Naive thymus-derived CD4-positive, alpha-beta T cell (primary cell): ENCODE measurements around the gene TRIP13. TPM values are rescaled to one million over a fixed set of nuclear protein-coding genes. Genes with fewer than 3 reads are reported as not detected.

ENCODE experiments used
- ATAC-seq: fragments of 150-1000 bp; cut with Tn5 transposase; 2 replicates; pipeline ENCODE4 v1.10.0; 2021; ENCODE audit warnings: mild to moderate bottlenecking, moderate library complexity
- CTCF ChIA-PET: fragments of 350-600 bp; sonication (Branson Sonifier 250); formaldehyde crosslinking; loops from one replicate; lab custom pipeline; 2021; ENCODE audit warnings: antibody characterized with exemption; lab: Charles Lee
- POLR2A ChIA-PET: fragments of 350-600 bp; sonication (Branson Sonifier 250); formaldehyde crosslinking; loops from one replicate; lab custom pipeline; 2021; ENCODE audit warnings: antibody characterized with exemption, inconsistent platforms; lab: Charles Lee
- DNase-seq, 9 donors: peaks; one replicate each; pipeline versions ENCODE4 v3.0.0 to v3.0.0-alpha.2; 2020 to 2022; ENCODE audit warnings: mixed read lengths in 1 of 9
- H3K27ac ChIP-seq: one replicate; pipeline ENCODE4 v1.7.0; 2013; ENCODE audit warnings: mild to moderate bottlenecking, low read depth, low read length, moderate library complexity
- H3K27me3 ChIP-seq, 2 donors: one replicate each; pipeline ENCODE4 v1.7.0; 2013; ENCODE audit warnings: low read length in 2 of 2, mild to moderate bottlenecking in 2 of 2, moderate library complexity in 2 of 2; ENCODE audit not compliant: control insufficient read depth in 2 of 2, insufficient read depth in 2 of 2
- H3K36me3 ChIP-seq, 3 experiments: 1 replicate in 2 of 3; 2 replicates in 1 of 3; pipeline ENCODE4 v1.7.0; 2013; ENCODE audit warnings: low read length in 3 of 3, mild to moderate bottlenecking in 3 of 3, moderate library complexity in 1 of 3; ENCODE audit not compliant: insufficient read depth in 3 of 3, control insufficient read depth in 2 of 3
- H3K4me1 ChIP-seq, 2 donors: one replicate each; pipeline ENCODE4 v1.7.0; 2013; ENCODE audit warnings: low read length in 2 of 2, mild to moderate bottlenecking in 2 of 2, moderate library complexity in 1 of 2; ENCODE audit not compliant: control insufficient read depth in 2 of 2, insufficient read depth in 2 of 2
- H3K4me3 ChIP-seq: 2 replicates; pipeline ENCODE4 v1.7.0; 2013; ENCODE audit warnings: mild to moderate bottlenecking, low read length
- H3K9me3 ChIP-seq, 3 experiments: 1 replicate in 2 of 3; 2 replicates in 1 of 3; pipeline ENCODE4 v1.7.0; 2013; ENCODE audit warnings: low read length in 3 of 3; ENCODE audit not compliant: control insufficient read depth in 2 of 3
- H3K27ac Mint-ChIP-seq, 9 donors: one replicate each; pipeline ENCODE4 v1.8.0; 2020 to 2022; ENCODE audit warnings: mixed read lengths in 9 of 9, mild to moderate bottlenecking in 8 of 9, moderate library complexity in 5 of 9, inconsistent platforms in 2 of 9
- H3K27me3 Mint-ChIP-seq, 5 donors: one replicate each; pipeline ENCODE4 v1.8.0; 2021 to 2022; ENCODE audit warnings: mixed read lengths in 5 of 5, mild to moderate bottlenecking in 1 of 5
- H3K36me3 Mint-ChIP-seq, 5 donors: one replicate each; pipeline ENCODE4 v1.8.0; 2020 to 2022; ENCODE audit warnings: mixed read lengths in 5 of 5, mild to moderate bottlenecking in 3 of 5, inconsistent platforms in 1 of 5
- H3K4me1 Mint-ChIP-seq, 7 donors: one replicate each; pipeline ENCODE4 v1.8.0; 2020 to 2022; ENCODE audit warnings: mixed read lengths in 7 of 7, mild to moderate bottlenecking in 3 of 7, inconsistent platforms in 1 of 7
- H3K4me3 Mint-ChIP-seq, 10 donors: one replicate each; pipeline ENCODE4 v1.8.0; 2020 to 2022; ENCODE audit warnings: mild to moderate bottlenecking in 10 of 10, mixed read lengths in 10 of 10, moderate library complexity in 6 of 10, inconsistent platforms in 2 of 10
- H3K9me3 Mint-ChIP-seq, 11 donors: one replicate each; pipeline ENCODE4 v1.8.0; 2020 to 2022; ENCODE audit warnings: mixed read lengths in 11 of 11, mild to moderate bottlenecking in 4 of 11, inconsistent platforms in 1 of 11, moderate library complexity in 1 of 11
- intact Hi-C, 2 donors: fragments of 100-400 bp; cut with micrococcal nuclease; formaldehyde crosslinking; loops; one replicate each; pipeline ENCODE4 v1.15.1; 2023
- polyA plus RNA-seq, 2 donors: library from polyadenylated mRNA; unstranded; fragments of 300-500 nt; fragmentation: Illumina TruSeq; gene quantifications; one replicate each; pipeline ENCODE4 v1.2.3, GENCODE V29; 2021
- total RNA-seq, 6 experiments: library from RNA in 5 of 6; stranded (reverse) in 5 of 6; gene quantifications; 1 replicate in 5 of 6; 2 replicates in 1 of 6; pipeline ENCODE4 v1.2.3 and lab custom pipeline; 2021 to 2026

Gene TRIP13
- total and polyA plus RNA-seq, 7 experiments from 2014 or later, result 0.39 to 23.5 (median 0.57) TPM; not detected in 1

GRCh38 chr5:884345-885126 is 8.1 kb upstream of the TRIP13 start:
- H3K4me3 Mint-ChIP-seq, result no peak overlapping the region
- ATAC-seq, result peak; percentile 18
- H3K27ac Mint-ChIP-seq, result no peak overlapping the region
- intact Hi-C loops, result no loop called here
- POLR2A ChIA-PET, result interaction anchor here (0.5 kb wide), 1 partner anchor 740 kb away, joined by 4 read pairs; no protein-coding TSS in a partner anchor
- peaks cover 0 to 5% (median 0%) of the 10 kb centered on the region in 5 donors for H3K27me3 Mint-ChIP-seq
- DNase-seq, result no peak
- no peaks in the 10 kb centered on the region for H3K4me1 ChIP-seq
- CTCF ChIA-PET, result no interaction called here
- no peak overlapping the region for H3K27ac ChIP-seq
- no peak overlapping the region for H3K4me3 ChIP-seq
- peaks cover 0 to 12% (median 0%) of the 10 kb centered on the region in 11 donors for H3K9me3 Mint-ChIP-seq
- H3K27me3 ChIP-seq, result no peaks in the 10 kb centered on the region
- H3K9me3 ChIP-seq, result no peaks in the 10 kb centered on the region
- peaks cover 14 to 46% (median 34%) of the 10 kb centered on the region in 7 donors for H3K4me1 Mint-ChIP-seq
- H3K36me3 Mint-ChIP-seq, result peaks cover 27 to 71% (median 49%) of the 10 kb centered on the region in 5 donors
- peaks cover 15 to 92% (median 50%) of the 10 kb centered on the region in 3 experiments for H3K36me3 ChIP-seq

GRCh38 chr5:885127-885442 is 7.6 kb upstream of the TRIP13 start:
- Histone ChIP-seq H3K27me3 (no peaks in the 10 kb centered on the region), H3K27ac (no peak overlapping the region), H3K9me3 (no peaks in the 10 kb centered on the region), H3K4me3 (no peak overlapping the region), H3K4me1 (no peaks in the 10 kb centered on the region), H3K36me3 (peaks cover 15 to 98% (median 52%) of the 10 kb centered on the region in 3 experiments)
- DNase-seq, result no peak
- Mint-ChIP-seq H3K4me1 (peaks cover 14 to 48% (median 37%) of the 10 kb centered on the region in 7 donors), H3K27ac (peak overlapping the region in 1 of 9 donors; percentile 17), H3K27me3 (peaks cover 0 to 5% (median 0%) of the 10 kb centered on the region in 5 donors), H3K4me3 (no peak overlapping the region), H3K36me3 (peaks cover 27 to 73% (median 49%) of the 10 kb centered on the region in 5 donors), H3K9me3 (peaks cover 0 to 12% (median 0%) of the 10 kb centered on the region in 11 donors)
- intact Hi-C loops, result no loop called here
- ATAC-seq, result no peak
- POLR2A ChIA-PET, result no interaction called here
- CTCF ChIA-PET, result no interaction called here

GRCh38 chr5:885529-885928 is 7.2 kb upstream of the TRIP13 start:
- Mint-ChIP-seq H3K4me3 (no peak overlapping the region), H3K4me1 (peaks cover 14 to 49% (median 39%) of the 10 kb centered on the region in 7 donors), H3K27ac (no peak overlapping the region), H3K9me3 (peaks cover 0 to 12% (median 0%) of the 10 kb centered on the region in 11 donors), H3K36me3 (peaks cover 27 to 73% (median 49%) of the 10 kb centered on the region in 5 donors), H3K27me3 (peaks cover 0 to 5% (median 0%) of the 10 kb centered on the region in 5 donors)
- no peak for DNase-seq
- Histone ChIP-seq H3K27me3 (no peaks in the 10 kb centered on the region), H3K27ac (no peak overlapping the region), H3K4me3 (no peak overlapping the region), H3K4me1 (no peaks in the 10 kb centered on the region), H3K9me3 (no peaks in the 10 kb centered on the region), H3K36me3 (peaks cover 15 to 100% (median 52%) of the 10 kb centered on the region in 3 experiments)
- ChIA-PET POLR2A (no interaction called here), CTCF (no interaction called here)
- intact Hi-C loops, result no loop called here
- ATAC-seq, result no peak

- intact Hi-C loops, result no loop called here
- Histone ChIP-seq H3K27ac (no peak overlapping the region), H3K27me3 (no peaks in the 10 kb centered on the region), H3K9me3 (no peaks in the 10 kb centered on the region), H3K4me1 (peaks cover 1 to 4% of the 10 kb centered on the region in 2 donors), H3K36me3 (peaks cover 15 to 100% (median 52%) of the 10 kb centered on the region in 3 experiments), H3K4me3 (no peak overlapping the region)
- ChIA-PET POLR2A (no interaction called here), CTCF (no interaction called here)
- ATAC-seq (no peak), DNase-seq (no peak)
- Mint-ChIP-seq H3K4me1 (peaks cover 17 to 54% (median 44%) of the 10 kb centered on the region in 7 donors), H3K27me3 (peaks cover 0 to 5% (median 0%) of the 10 kb centered on the region in 5 donors), H3K4me3 (no peak overlapping the region), H3K36me3 (peaks cover 27 to 68% (median 48%) of the 10 kb centered on the region in 5 donors), H3K9me3 (peaks cover 0 to 12% (median 0%) of the 10 kb centered on the region in 11 donors), H3K27ac (no peak overlapping the region)
These were observed 6.6 kb upstream of the TRIP13 start for GRCh38 chr5:886036-886435.

- Mint-ChIP-seq H3K9me3 (peaks cover 0 to 12% (median 0%) of the 10 kb centered on the region in 11 donors), H3K36me3 (peaks cover 21 to 65% (median 45%) of the 10 kb centered on the region in 5 donors), H3K4me3 (no peak overlapping the region)
These were observed 5.9 kb upstream of the TRIP13 start for GRCh38 chr5:886716-887325.

GRCh38 chr5:887947-888637 is 4.6 kb upstream of the TRIP13 start:
- no peak overlapping the region for H3K4me3 Mint-ChIP-seq

More at GRCh38 chr5:886716-887325, 5.9 kb upstream of the TRIP13 start:
- no peak for DNase-seq
- Mint-ChIP-seq H3K4me1 (peaks cover 20 to 57% (median 47%) of the 10 kb centered on the region in 7 donors), H3K27me3 (peaks cover 0 to 5% (median 0%) of the 10 kb centered on the region in 5 donors), H3K27ac (peak overlapping the region in 3 of 9 donors; percentile 10 to 62 (median 51))
- Histone ChIP-seq H3K9me3 (no peaks in the 10 kb centered on the region), H3K27ac (no peak overlapping the region), H3K36me3 (peaks cover 15 to 97% (median 52%) of the 10 kb centered on the region in 3 experiments), H3K4me1 (peaks cover 9 to 11% of the 10 kb centered on the region in 2 donors), H3K27me3 (no peaks in the 10 kb centered on the region), H3K4me3 (no peak overlapping the region)
- CTCF ChIA-PET, result no interaction called here
- POLR2A ChIA-PET, result no interaction called here
- intact Hi-C loops, result no loop called here
- ATAC-seq, result no peak

More at GRCh38 chr5:887947-888637, 4.6 kb upstream of the TRIP13 start:
- peaks cover 0 to under 1% (median 0%) of the 10 kb centered on the region in 11 donors for H3K9me3 Mint-ChIP-seq
- no peak overlapping the region for H3K4me3 ChIP-seq
- peak overlapping the region in 2 of 9 donors; percentile 28 to 43 for H3K27ac Mint-ChIP-seq
- peaks cover 15 to 84% (median 46%) of the 10 kb centered on the region in 3 experiments for H3K36me3 ChIP-seq
- no peaks in the 10 kb centered on the region for H3K27me3 ChIP-seq
- CTCF ChIA-PET, result interaction anchor here (1.1 kb wide), 1 partner anchor 215 kb away, joined by 4 read pairs; no protein-coding TSS in a partner anchor
- H3K4me1 Mint-ChIP-seq, result peaks cover 11 to 45% (median 35%) of the 10 kb centered on the region in 7 donors
- POLR2A ChIA-PET, result interaction anchor here (0.7 kb wide), 1 partner anchor 466 kb away, joined by 4 read pairs; no protein-coding TSS in a partner anchor
- intact Hi-C loops, result no loop called here
- ATAC-seq, result no peak
- DNase-seq, result no peak
- no peaks in the 10 kb centered on the region for H3K9me3 ChIP-seq
- H3K27me3 Mint-ChIP-seq, result no peaks in the 10 kb centered on the region
- peaks cover 13 to 52% (median 33%) of the 10 kb centered on the region in 5 donors for H3K36me3 Mint-ChIP-seq
- H3K4me1 ChIP-seq, result peaks cover 10 to 14% of the 10 kb centered on the region in 2 donors
- no peak overlapping the region for H3K27ac ChIP-seq
